SKM-1 treated with dmso at 0.1 percent for 144 hours (cell line): Measurements from ENCODE around the gene AGPS.
"Not testable (repeated sequence)": the region's sequence is repeated elsewhere in the genome, so short reads cannot be mapped to it uniquely, and the experiment has no call there.

Source experiments
- DNase-seq: peaks from one replicate; lab custom pipeline; 2025; ENCODE audit not compliant: unreplicated experiment; lab: John Stamatoyannopoulos, UW

AGPS gene

GRCh38 chr2:177466337-177467195, 74.0 kb downstream of the AGPS start:
- no peak for DNase-seq

GRCh38 chr2:177467646-177468045, 75.1 kb downstream of the AGPS start:
- no peak for DNase-seq

GRCh38 chr2:177471990-177472389, 79.4 kb downstream of the AGPS start:
- no peak for DNase-seq

GRCh38 chr2:177474301-177474700, 81.7 kb downstream of the AGPS start:
- no peak for DNase-seq

GRCh38 chr2:177474998-177475397, 82.4 kb downstream of the AGPS start:
- DNase-seq = no peak

- DNase-seq = no peak
These were observed 84.3 kb downstream of the AGPS start for GRCh38 chr2:177476897-177477296.

- DNase-seq = no peak
These were observed 85.5 kb downstream of the AGPS start for GRCh38 chr2:177478029-177478428.

GRCh38 chr2:177478907-177479306, 86.3 kb downstream of the AGPS start:
- DNase-seq = no peak

- DNase-seq = no peak
These were observed 89.6 kb downstream of the AGPS start for GRCh38 chr2:177482195-177482594.

GRCh38 chr2:177483531-177483930, 91.0 kb downstream of the AGPS start:
- DNase-seq = no peak

GRCh38 chr2:177484180-177484795, 91.7 kb downstream of the AGPS start:
- no peak for DNase-seq

GRCh38 chr2:177485657-177486056, 93.1 kb downstream of the AGPS start:
- not testable (repeated sequence) for DNase-seq

- peak; percentile 5 for DNase-seq
These were observed 97.2 kb downstream of the AGPS start for GRCh38 chr2:177489719-177490301.

GRCh38 chr2:177495945-177496344, 103.4 kb downstream of the AGPS start:
- no peak for DNase-seq

GRCh38 chr2:177496921-177497320, 104.3 kb downstream of the AGPS start:
- DNase-seq = no peak

GRCh38 chr2:177501186-177501585, 108.6 kb downstream of the AGPS start:
- no peak for DNase-seq

- no peak for DNase-seq
These were observed 113.9 kb downstream of the AGPS start for GRCh38 chr2:177506505-177506904.

- DNase-seq = no peak
These were observed 114.4 kb downstream of the AGPS start for GRCh38 chr2:177506998-177507397.

- DNase-seq = no peak
These were observed 124.4 kb downstream of the AGPS start for GRCh38 chr2:177516824-177517544.

- no peak for DNase-seq
These were observed 126.2 kb downstream of the AGPS start for GRCh38 chr2:177518754-177519153.

GRCh38 chr2:177519534-177520115, 127.1 kb downstream of the AGPS start:
- no peak for DNase-seq
